Stimulated activated CD4-positive, alpha-beta T cell treated with anti-CD3 and anti-CD28 coated beads, Interleukin-12 subunit alpha, Interleukin-12 subunit beta, amount 100 ng/mL, for 4 hours (primary cell): ENCODE measurements around the gene SLC29A1.
"Not testable (repeated sequence)": the region's sequence is repeated elsewhere in the genome, so short reads cannot be mapped to it uniquely, and the experiment has no call there.

Experiments used
- DNase-seq: peaks from one replicate; pipeline ENCODE4 v3.0.0-alpha.2; 2020

The SLC29A1 gene

GRCh38 chr6:44224029-44224964 lies 902 bp downstream of the SLC29A1 start:
- no peak for DNase-seq

DNA sequence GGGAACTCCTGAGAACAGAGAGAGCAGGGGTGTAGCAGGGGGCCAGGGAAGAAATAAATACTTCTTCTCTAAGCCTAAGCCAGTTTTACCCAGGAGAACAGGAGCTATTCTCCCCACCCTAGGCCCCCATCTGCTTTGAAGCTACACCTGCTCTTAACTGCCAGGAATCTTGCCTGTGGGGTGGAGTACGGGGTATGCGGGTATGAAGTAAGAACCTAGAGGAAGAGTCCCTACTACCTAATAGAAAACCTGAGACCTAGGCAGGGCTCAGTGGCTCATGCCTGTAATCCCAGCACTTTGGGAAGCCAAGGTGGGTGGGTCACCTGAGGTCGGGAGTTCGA lies 1.5 kb downstream of the SLC29A1 start:
- DNase-seq: no peak

DNA sequence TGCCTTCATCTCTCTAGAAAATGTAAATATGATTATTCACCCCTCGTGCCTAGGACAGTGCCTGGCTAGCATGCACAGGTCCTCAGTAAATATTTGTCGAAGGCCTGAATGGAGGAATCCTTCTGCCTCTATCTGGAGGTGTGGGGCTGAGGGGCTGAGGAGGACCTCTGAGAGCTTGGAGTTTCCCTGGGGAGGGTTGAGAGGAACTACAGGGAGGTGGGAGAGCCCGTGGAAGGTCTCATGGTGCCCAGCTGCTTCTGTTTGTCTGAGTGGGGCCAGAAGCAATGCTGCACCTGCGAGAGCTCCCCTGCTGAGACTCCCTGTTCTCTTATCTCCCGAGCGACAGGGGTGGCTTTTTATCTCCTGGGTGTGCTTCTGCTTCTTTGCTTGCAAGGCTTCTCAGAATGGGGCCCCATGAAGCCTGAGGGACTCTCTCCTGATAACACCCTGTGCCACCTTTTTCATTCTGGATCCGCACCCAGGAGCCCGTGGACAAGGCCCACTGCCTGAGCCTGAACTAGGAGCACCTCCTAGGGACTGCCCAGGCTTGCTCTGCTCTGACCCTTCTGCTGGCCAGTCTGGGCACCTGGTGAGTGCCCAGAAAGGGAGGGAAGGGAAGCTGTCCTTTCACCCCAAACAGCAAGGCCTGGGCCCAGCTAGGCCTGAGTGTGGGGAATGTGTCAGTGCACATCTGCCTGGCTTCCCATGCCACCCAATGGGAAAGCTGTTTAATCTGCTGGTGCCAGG lies 2.4 kb downstream of the SLC29A1 start:
- no peak for DNase-seq

- no peak for DNase-seq
Observed at GRCh38 chr6:44226368-44227147, 3.2 kb downstream of the SLC29A1 start.

- no peak for DNase-seq
Observed at GRCh38 chr6:44227148-44227793, 3.9 kb downstream of the SLC29A1 start.

DNA sequence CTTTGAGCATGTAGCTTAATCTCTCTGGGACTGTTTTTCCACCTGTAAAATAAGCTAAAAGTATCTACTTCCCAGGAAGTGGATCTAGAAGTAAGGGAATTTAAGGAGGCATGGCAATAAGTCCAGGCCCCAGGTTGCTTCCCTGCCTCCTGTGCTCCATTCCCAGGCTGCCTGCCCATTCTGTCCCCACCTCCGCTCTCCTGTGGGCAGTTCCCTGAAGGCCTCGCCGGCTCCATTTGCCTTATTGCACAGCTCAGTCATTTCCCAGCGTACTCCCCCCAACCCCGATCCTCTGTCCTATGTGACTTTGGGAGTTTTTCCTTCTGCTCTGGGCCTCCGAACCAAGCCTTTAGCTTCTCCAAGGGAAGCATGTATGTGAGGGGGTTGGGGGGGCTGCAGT lies 4.6 kb downstream of the SLC29A1 start:
- no peak for DNase-seq

DNA sequence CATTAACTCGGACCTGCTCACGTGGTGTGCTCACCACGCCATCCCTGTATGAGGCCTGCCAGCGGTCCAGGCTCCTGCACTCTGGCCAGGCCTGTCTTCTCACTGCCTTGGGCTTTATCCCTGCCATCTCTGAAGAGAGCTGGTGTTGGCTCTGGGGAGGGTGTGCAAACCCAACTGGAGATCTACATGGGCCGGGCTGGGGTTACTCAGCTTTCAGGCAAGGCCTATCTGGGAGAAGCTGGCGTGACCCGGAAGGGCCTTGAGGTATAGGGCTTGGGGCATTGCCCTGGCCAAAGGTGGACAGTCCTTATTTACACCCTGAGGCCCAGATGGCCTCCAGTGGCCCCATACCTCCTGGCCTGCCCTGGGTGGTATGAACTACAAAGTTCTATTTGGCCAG lies 5.0 kb downstream of the SLC29A1 start:
- DNase-seq: no peak

DNA sequence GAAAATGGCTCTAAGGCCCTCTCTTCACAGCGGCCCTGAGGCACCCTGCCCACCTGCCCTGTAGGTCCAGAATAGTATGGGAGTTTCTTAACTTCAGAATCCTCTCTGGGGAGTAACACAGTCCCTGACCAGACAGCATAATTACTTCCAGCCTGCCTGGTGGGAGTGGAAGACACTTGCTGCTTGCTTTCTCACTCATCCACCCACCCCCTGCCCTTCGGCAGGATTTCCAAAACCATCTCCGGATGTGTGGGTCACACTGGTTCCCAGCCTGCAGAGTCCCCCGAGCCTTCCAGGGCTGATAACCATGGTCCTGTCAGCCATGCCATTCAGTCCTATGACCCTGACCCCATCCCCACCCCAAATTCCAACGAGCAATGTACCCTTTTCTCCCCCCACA lies 5.4 kb downstream of the SLC29A1 start:
- DNase-seq: no peak

GRCh38 chr6:44229376-44230033 lies 6.1 kb downstream of the SLC29A1 start:
- DNase-seq: no peak

GRCh38 chr6:44230034-44230675 lies 6.8 kb downstream of the SLC29A1 start:
- no peak for DNase-seq

GRCh38 chr6:44231426-44231825 lies 8.0 kb downstream of the SLC29A1 start:
- not testable (repeated sequence) for DNase-seq

GRCh38 chr6:44232676-44233566 lies 9.5 kb downstream of the SLC29A1 start:
- no peak for DNase-seq

DNA sequence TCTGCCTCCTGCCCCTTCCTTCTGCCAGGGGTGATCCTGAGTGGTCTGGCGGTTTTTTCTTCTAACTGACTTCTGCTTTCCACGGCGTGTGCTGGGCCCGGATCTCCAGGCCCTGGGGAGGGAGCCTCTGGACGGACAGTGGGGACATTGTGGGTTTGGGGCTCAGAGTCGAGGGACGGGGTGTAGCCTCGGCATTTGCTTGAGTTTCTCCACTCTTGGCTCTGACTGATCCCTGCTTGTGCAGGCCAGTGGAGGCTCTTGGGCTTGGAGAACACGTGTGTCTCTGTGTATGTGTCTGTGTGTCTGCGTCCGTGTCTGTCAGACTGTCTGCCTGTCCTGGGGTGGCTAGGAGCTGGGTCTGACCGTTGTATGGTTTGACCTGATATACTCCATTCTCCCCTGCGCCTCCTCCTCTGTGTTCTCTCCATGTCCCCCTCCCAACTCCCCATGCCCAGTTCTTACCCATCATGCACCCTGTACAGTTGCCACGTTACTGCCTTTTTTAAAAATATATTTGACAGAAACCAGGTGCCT lies 10.2 kb downstream of the SLC29A1 start:
- no peak for DNase-seq

- DNase-seq: no peak
Observed at GRCh38 chr6:44234101-44235025, 11.0 kb downstream of the SLC29A1 start.

- DNase-seq: no peak
Observed at GRCh38 chr6:44235269-44235668, 11.9 kb downstream of the SLC29A1 start.

DNA sequence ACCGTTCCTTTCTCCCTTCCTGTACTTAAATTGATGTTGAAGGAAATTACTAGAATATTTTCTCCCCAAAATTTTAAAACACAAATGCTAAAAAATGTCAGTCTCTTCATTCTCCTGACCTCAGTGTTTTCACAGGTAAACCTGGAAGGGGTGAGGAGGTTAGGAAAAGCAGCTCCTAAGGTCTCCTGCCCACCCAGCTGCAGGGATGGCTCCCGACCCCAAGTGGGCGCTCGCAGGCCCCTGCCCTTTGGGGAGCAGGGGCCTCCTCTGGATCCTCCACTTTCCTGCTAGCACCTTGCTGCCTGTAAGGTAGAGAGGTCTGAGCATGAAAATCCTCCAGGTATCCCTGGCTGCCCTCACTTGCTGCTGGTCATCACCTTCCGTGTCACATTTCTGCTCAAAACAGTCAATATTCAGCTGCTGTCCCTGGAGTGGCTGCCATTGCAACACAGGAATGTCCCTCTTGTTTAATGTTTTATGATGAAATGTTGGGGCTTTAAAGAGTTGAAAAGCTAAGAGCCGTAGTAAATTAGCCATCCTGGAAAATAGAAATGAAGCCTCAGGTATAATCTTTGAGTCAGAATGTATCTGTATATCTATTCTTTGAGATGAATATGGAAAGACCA lies 12.6 kb downstream of the SLC29A1 start:
- DNase-seq: no peak

- peak; percentile 58 for DNase-seq
Observed at GRCh38 chr6:44237021-44237812, 13.8 kb downstream of the SLC29A1 start.
